OCI-LY7 (cell line): Measurements from ENCODE around the gene SUN5. TPM values are rescaled to one million over a fixed set of nuclear protein-coding genes. Genes with fewer than 3 reads are reported as not detected.

Experiments used
- BruUV-seq: library from RNA; stranded (reverse); fragments of 400-500 nt; replicated peaks from 2 replicates; lab custom pipeline; 2021; lab: Mats Ljungman, UMichigan
- CTCF ChIA-PET: fragments of 300-600 bp; sonication (Branson Sonifier 250); formaldehyde crosslinking; loops from one replicate; lab custom pipeline; 2022; ENCODE audit warnings: antibody characterized with exemption; ENCODE audit not compliant: unreplicated experiment; lab: Charles Lee
- POLR2A ChIA-PET: fragments of 300-600 bp; sonication (Branson Sonifier 250); formaldehyde crosslinking; loops from one replicate; lab custom pipeline; 2022; ENCODE audit warnings: antibody characterized with exemption; lab: Charles Lee
- DNase-seq: peaks from one replicate; pipeline ENCODE4 v3.0.0-alpha.2; 2015; ENCODE audit warnings: low spot score
- H2AFZ ChIP-seq: fragments of 200-600 bp; sonication (generic), shearing (Covaris generic); 2 replicates; pipeline ENCODE4 v1.6.1; 2014; ENCODE audit warnings: mild to moderate bottlenecking, antibody characterized with exemption, low read length, moderate library complexity
- H3K27ac ChIP-seq: fragments of 200-600 bp; sonication (generic); 2 replicates; pipeline ENCODE4 v1.5.1; 2014; ENCODE audit warnings: mixed run types, low read depth, mild to moderate bottlenecking, moderate library complexity, low read length, inconsistent platforms; ENCODE audit not compliant: poor library complexity, severe bottlenecking
- H3K36me3 ChIP-seq: fragments of 200-600 bp; sonication (generic); 2 replicates; pipeline ENCODE4 v1.6.1; 2014; ENCODE audit warnings: mild to moderate bottlenecking, antibody characterized with exemption, low read length, moderate library complexity, mixed read lengths; ENCODE audit not compliant: insufficient read depth
- H3K4me1 ChIP-seq: fragments of 200-600 bp; sonication (generic); 2 replicates; pipeline ENCODE4 v1.5.1; 2014; ENCODE audit warnings: mild to moderate bottlenecking, low read length; ENCODE audit not compliant: insufficient read depth, poor library complexity, severe bottlenecking
- H3K4me2 ChIP-seq: fragments of 200-600 bp; sonication (generic); 2 replicates; pipeline ENCODE4 v1.6.1; 2014; ENCODE audit warnings: mild to moderate bottlenecking, low read length
- H3K4me3 ChIP-seq: fragments of 200-600 bp; sonication (generic); 2 replicates; pipeline ENCODE4 v1.5.1; 2014; ENCODE audit warnings: mild to moderate bottlenecking, low read depth, low read length; ENCODE audit not compliant: poor library complexity, severe bottlenecking
- H3K79me2 ChIP-seq: fragments of 200-600 bp; sonication (generic); 2 replicates; pipeline ENCODE4 v1.6.1; 2016; ENCODE audit warnings: low read depth, mild to moderate bottlenecking, low read length, moderate library complexity, mixed read lengths; ENCODE audit not compliant: insufficient read depth
- H3K9me2 ChIP-seq: fragments of 200-600 bp; sonication (generic); 2 replicates; pipeline ENCODE4 v1.6.1; 2016; ENCODE audit warnings: mild to moderate bottlenecking, low read length, mixed read lengths; ENCODE audit not compliant: insufficient read depth
- H3K9me3 ChIP-seq: fragments of 200-600 bp; sonication (generic); 2 replicates; pipeline ENCODE4 v1.6.1; 2014; ENCODE audit warnings: mild to moderate bottlenecking, mixed run types, low read length, mixed read lengths
- H4K20me1 ChIP-seq: fragments of 200-600 bp; sonication (generic); 2 replicates; pipeline ENCODE4 v1.6.1; 2014; ENCODE audit warnings: mild to moderate bottlenecking, antibody characterized with exemption, low read length, moderate library complexity, mixed read lengths; ENCODE audit not compliant: insufficient read depth
- CTCF ChIP-seq: fragments of 200-600 bp; sonication (generic); conservative IDR thresholded peaks from 2 replicates; pipeline ENCODE4 v1.5.1; 2014; ENCODE audit warnings: mild to moderate bottlenecking, antibody characterized with exemption, low read length, moderate library complexity, mixed read lengths
- EZH2phosphoT487 ChIP-seq: fragments of 200-600 bp; sonication (generic); IDR thresholded peaks from 2 replicates; pipeline ENCODE4 v1.6.1; 2018; ENCODE audit warnings: low read depth, borderline replicate concordance, mild to moderate bottlenecking, mixed run types, antibody characterized with exemption, low read length, moderate library complexity, mixed read lengths
- intact Hi-C: fragments of 100-400 bp; cut with micrococcal nuclease; formaldehyde crosslinking; loops from one replicate; pipeline ENCODE4 v1.10.0; 2022; ENCODE audit not compliant: unreplicated experiment
- total RNA-seq, 2 experiments: library from RNA; depleted of rRNA in 1 of 2; stranded (reverse); fragments of >200 nt in 1 of 2; shearing (Covaris generic) in 1 of 2; gene quantifications; 2 replicates each; pipeline ENCODE4 v1.2.3, GENCODE V29; 2014 to 2022

Gene SUN5
- total RNA-seq, 2 experiments from 2014 or later, result not detected

GRCh38 chr20:32980131-32980941, 23.9 kb downstream of the SUN5 start:
- Histone ChIP-seq H3K4me2 (no peak overlapping the region), H3K4me3 (no peak overlapping the region), H3K36me3 (no peaks in the 10 kb centered on the region), H3K9me2 (no peaks in the 10 kb centered on the region), H3K4me1 (no peaks in the 10 kb centered on the region), H3K27ac (no peak overlapping the region), H3K9me3 (no peaks in the 10 kb centered on the region), H2AFZ (no peak overlapping the region), H3K79me2 (no peaks in the 10 kb centered on the region), H4K20me1 (no peaks in the 10 kb centered on the region)
- POLR2A ChIA-PET, result no interaction called here
- DNase-seq, result no peak
- intact Hi-C loops, result no loop called here
- TF ChIP-seq EZH2phosphoT487 (no peak), CTCF (no peak)
- no TSS peak for BruUV-seq
- CTCF ChIA-PET, result no interaction called here

- Histone ChIP-seq H3K4me1 (no peaks in the 10 kb centered on the region), H4K20me1 (no peaks in the 10 kb centered on the region), H2AFZ (no peak overlapping the region), H3K9me3 (no peaks in the 10 kb centered on the region), H3K9me2 (no peaks in the 10 kb centered on the region), H3K79me2 (no peaks in the 10 kb centered on the region), H3K4me2 (no peak overlapping the region), H3K4me3 (no peak overlapping the region), H3K27ac (no peak overlapping the region), H3K36me3 (no peaks in the 10 kb centered on the region)
- CTCF ChIA-PET, result no interaction called here
- no peak for DNase-seq
- intact Hi-C loops, result no loop called here
- BruUV-seq, result no TSS peak
- TF ChIP-seq EZH2phosphoT487 (no peak), CTCF (no peak)
- POLR2A ChIA-PET, result no interaction called here
Observed at GRCh38 chr20:32979201-32979998, 24.8 kb downstream of the SUN5 start.

GRCh38 chr20:32978009-32978335, 26.3 kb downstream of the SUN5 start:
- Histone ChIP-seq H4K20me1 (no peaks in the 10 kb centered on the region), H3K4me2 (no peak overlapping the region), H3K27ac (no peak overlapping the region), H3K79me2 (no peaks in the 10 kb centered on the region), H3K9me2 (no peaks in the 10 kb centered on the region), H3K9me3 (no peaks in the 10 kb centered on the region), H3K36me3 (no peaks in the 10 kb centered on the region), H3K4me3 (no peak overlapping the region), H3K4me1 (peaks cover under 1% of the 10 kb centered on the region), H2AFZ (no peak overlapping the region)
- DNase-seq, result no peak
- intact Hi-C loops, result no loop called here
- ChIA-PET POLR2A (no interaction called here), CTCF (no interaction called here)
- TF ChIP-seq CTCF (no peak), EZH2phosphoT487 (no peak)
- no TSS peak for BruUV-seq
